GM11168 (cell line): Measurements from ENCODE around the gene IFTAP.
"Not testable (repeated sequence)": the region's sequence is repeated elsewhere in the genome, so short reads cannot be mapped to it uniquely, and the experiment has no call there.

Experiments
- in situ Hi-C: fragments of 300-500 bp; cut with MboI; formaldehyde crosslinking; loops from one replicate; pipeline ENCODE4 v1.12.0; 2022; ENCODE audit warnings: low sequenced_read_pairs; ENCODE audit not compliant: unreplicated experiment

Gene IFTAP

GRCh38 chr11:36628765-36629244 lies 34.5 kb downstream of the IFTAP start:
- in situ Hi-C loops: no loop called here

DNA sequence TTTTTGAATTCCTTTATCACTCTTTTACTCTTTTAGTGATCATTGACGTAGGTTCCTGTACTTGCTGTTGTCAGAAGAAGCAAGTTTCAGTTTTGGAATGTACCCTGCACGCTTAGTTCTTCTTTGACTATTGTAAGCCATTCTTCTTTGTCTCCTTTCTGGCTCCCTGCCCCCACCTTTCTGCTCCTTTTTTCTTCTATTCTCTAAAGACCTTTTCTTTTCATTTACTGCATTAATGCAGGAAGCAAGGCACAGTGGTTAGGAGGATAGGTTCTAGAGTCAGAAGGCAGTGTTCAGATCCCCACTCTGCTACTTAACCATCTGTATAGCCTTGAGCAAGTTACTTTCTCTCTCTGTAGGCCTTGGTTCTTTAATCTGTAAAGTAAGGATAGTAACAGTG lies 37.5 kb downstream of the IFTAP start:
- in situ Hi-C loops: no loop called here

- in situ Hi-C loops: no loop called here
Observed at GRCh38 chr11:36635066-36635862, 41.0 kb downstream of the IFTAP start.

DNA sequence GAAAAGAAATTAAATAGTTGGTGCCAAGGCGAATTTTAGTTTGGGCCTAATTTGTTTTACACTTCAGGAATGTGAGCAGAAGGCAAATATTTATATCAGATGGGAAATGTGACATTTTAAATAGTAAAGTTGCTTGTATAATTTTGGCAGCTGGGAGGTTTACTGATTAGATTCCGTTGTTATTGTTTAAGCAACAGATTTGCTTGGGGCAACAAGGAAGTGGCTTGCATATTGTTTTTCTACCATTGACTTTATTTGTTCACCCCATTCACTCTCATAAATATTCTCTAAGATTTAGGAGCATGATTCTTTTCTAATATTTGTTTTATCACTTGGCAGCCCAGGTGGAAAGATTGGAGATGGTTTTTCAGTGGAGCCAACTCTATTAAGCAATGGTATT lies 44.3 kb downstream of the IFTAP start:
- in situ Hi-C loops: no loop called here

GRCh38 chr11:36657610-36658267 lies 63.4 kb downstream of the IFTAP start:
- in situ Hi-C loops: no loop called here

DNA sequence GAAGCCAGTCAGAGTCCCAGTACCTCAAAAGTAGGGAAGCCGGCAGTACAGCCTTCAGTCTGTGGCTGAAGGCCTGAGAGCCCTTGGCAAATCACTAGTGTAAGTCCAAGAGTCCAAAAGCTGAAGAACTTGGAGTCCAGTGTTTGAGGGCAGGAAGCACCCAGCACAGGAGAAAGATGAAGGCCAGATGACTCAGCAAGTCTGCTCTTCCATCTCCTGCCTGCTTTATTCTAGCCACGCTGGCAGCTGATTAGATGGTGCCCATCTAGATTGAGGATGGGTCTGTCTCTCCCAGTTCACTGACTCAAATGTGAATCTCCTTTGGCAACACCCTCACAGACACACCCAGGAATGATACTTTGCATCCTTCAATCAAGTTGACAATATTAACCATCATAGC lies 67.1 kb downstream of the IFTAP start:
- in situ Hi-C loops: not testable (repeated sequence)

DNA sequence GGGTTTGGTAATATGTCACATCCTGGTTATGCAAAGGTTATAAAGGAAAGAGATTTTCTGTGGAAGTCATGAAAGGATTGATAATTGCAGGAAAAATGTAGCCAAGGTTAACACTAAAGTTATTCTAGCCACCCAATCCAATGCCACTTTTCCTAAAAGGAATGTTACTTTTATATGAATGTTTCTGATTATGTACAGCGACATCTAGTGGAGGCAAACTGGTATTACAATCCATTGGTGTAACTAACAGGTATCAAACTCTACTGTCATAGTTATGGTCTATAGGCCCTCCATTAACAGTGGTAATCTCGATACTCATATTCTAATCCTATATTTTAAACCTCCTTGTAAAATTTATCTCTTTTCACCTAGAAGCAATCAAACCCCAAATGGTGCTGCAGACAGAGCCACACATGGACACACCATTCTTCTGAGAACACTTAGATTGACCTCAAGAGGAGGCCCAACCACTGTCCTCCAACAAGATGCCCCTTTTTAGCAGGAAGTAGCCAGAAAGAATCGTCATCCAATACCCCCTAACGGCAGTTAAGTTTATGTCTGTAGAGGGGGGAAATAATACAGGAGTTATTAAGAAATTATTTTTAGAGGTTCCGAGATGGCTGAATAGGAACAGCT lies 78.6 kb downstream of the IFTAP start:
- in situ Hi-C loops: no loop called here

DNA sequence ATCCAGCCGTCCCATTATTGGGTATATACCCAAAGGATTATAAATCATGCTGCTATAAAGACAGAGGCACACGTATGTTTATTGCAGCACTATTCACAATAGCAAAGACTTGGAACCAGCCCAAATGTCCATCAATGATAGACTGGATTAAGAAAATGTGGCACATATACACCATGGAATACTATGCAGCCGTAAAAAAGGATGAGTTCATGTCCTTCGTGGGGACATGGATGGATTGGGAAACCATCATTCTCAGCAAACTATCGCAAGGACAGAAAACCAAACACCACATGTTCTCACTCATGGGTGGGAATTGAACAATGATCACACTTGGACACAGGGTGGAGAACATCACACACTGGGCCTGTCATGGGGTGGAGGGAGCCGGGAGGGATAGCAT lies 85.2 kb downstream of the IFTAP start:
- in situ Hi-C loops: not testable (repeated sequence)

GRCh38 chr11:36683818-36684217 lies 89.5 kb downstream of the IFTAP start:
- in situ Hi-C loops: no loop called here

DNA sequence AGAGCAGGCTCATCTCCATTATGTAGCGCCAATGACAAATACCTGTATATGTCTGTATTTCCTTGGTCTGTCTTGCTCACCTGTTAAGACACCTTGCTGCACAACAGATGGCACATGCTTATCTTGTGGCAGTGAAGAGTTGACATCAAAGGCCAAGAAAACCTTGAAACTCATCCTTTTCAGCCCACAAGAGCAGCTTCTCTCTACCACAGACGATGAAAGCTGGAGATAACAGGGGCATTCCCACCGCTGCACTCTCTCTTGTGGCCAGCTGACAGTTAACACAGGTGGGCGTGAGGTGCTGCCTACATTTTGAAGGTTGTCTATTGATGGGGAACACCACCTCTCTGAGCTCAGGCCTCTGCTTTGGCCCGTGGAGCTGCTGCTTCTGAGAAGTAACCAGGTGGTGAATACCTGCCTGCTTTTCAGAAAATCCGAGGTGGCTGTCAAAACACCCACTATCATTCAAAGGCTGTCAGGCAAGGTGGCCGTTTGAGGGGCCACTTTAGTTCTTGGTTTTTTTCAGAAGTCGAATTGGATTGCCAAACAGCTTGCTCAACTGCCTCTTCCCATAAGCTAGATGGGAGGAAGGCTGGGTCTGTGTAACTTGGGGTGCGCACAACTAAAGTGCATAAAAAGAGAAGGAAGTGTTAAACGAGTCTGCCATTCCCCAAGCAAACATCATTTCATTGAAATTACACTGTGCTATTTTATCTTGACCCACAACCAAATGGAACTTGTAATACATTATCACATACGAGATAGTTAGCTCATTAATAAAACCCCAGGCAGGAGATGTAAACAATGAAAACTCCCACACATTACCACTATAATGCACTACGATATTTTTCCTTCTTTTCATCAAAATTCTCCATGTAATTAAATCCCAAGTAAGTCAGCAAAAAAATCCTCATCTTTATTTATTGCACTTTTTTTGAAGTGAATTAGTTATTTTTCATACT lies 90.8 kb downstream of the IFTAP start:
- in situ Hi-C loops: no loop called here

GRCh38 chr11:36688132-36688531 lies 93.8 kb downstream of the IFTAP start:
- in situ Hi-C loops: no loop called here

- in situ Hi-C loops: no loop called here
Observed at GRCh38 chr11:36688571-36689291, 94.4 kb downstream of the IFTAP start.

DNA sequence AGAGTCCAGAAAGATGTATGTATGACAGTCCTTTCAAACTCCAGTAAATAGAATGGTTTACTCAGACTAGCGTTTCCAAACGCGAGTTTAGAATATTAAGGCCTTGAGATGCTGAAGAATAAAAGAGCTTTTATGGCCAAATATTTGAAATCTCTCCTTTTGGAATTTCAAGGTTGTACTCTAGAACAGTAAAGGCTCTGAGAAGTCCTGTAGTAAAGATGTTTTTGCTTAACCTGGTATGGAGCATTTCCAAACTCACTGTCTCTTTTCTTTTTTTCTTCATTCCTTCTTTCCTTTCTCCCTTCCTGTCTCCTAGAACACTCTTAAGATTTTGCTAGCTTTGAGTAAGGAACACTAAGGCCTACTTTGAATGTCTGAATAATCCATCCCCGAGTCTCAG lies 95.1 kb downstream of the IFTAP start:
- in situ Hi-C loops: no loop called here

DNA sequence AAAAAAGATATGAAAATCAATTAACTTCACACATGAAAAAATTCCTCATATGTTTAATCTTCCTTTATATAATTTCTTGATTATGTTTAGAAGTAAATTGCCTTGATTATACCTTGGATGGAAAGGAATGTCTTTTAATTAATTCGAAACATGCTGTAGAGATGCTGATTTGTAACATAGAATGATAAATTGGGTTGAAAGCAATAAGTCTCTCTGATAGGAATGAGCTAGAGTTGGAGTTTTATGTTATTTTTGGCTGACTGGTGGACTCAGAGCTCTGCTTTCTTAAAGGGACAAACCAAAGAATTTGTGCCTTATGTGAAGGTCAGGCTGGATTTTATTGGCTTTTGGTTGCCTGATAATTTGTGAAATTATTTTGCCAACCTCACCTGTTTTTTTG lies 98.4 kb downstream of the IFTAP start:
- in situ Hi-C loops: no loop called here

DNA sequence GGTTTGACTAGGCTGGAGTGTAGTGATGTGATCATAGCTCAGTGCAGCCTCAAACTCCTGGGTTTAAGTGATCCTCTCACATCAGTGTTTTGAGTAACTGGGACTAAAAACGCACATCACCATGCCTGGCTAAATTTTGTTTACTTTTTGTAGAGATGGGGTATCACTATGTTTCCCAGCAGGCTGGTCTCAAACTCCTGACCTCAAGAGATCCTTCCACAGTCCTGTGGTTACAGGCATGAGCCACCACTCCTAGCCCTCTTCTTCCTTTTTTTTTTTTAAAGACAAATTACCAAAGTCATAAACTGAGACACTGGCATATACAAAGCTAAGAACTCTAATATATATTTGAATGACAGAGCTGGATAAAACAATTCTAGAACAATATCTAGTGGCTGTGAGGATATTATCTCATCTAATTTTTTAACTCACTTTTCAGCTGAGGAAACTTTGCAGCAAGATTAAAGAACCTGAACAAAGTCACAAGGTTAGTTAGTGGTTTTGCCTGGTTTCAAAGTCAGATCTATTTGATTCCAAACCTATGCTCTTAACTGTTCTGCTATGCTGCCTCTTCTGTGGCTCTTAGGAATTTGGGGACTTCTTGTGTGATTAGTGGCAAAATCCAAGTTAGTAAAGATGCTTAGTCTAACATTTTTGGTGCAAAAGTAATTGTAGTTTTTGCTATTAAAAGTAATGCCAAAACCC lies 99.0 kb downstream of the IFTAP start:
- in situ Hi-C loops: no loop called here

DNA sequence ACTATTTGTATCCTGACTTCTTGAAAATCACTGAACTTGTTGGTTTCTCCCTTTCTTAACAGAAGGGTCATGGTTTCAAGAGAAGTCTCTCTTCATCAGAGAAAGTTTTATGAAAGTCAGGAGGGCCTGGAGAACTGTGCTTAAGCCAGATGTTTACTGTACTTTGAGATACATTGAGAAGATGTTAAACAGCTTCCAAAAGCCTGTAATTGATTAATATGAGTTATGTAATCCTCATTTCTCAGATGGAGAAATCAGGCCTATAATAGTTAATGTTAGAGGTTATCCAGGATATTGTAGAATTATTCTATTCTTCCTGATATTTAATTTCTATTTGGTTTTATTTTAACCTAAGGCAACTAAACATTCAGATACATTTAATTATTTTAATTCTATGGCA lies 100.8 kb downstream of the IFTAP start:
- in situ Hi-C loops: no loop called here

- in situ Hi-C loops: no loop called here
Observed at GRCh38 chr11:36695571-36695970, 101.3 kb downstream of the IFTAP start.

DNA sequence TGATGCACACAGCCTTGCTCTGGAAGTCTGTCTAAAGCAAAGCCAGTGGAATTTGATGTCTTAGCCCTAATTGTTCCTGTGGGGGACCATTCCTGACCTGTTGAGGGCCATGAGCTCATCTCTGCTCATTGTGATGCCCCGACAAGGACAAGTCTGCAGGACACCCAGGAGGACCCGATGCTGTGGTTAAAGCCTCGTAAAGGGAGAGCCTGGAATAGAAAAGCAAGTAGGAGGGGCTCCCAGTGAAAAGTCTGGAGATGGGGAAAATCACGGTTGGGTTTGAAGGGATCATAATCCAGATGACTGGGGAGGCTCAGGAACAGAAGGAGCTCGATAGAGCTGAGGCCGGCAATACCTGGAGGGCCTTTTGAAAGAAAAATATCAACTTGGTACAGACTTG lies 102.2 kb downstream of the IFTAP start:
- in situ Hi-C loops: no loop called here

- in situ Hi-C loops: no loop called here
Observed at GRCh38 chr11:36699271-36699670, 105.0 kb downstream of the IFTAP start.
